Measurements from ENCODE around the gene PCNX3.

- TF ChIP-seq MAZ (IDR thresholded peaks at IDR 0.05; ENCODE audit: borderline replicate concordance, low read depth, low read length) (no peak), RAD21 (IDR thresholded peaks at IDR 0.05; ENCODE audit: low read length) (no peak), SMC3 (IDR thresholded peaks at IDR 0.05; ENCODE audit: low read depth, low read length) (no peak), CEBPB (IDR thresholded peaks at IDR 0.05; ENCODE audit: low read depth, low read length) (no peak), POLR2A (IDR thresholded peaks at IDR 0.05; ENCODE audit: low read depth, low read length) (no peak), BHLHE40 (IDR thresholded peaks at IDR 0.05; ENCODE audit: low read depth, low read length) (no peak), RCOR1 (IDR thresholded peaks at IDR 0.05; ENCODE audit: insufficient replicate concordance, low read length) (no peak), NFE2L2 (IDR thresholded peaks at IDR 0.05; ENCODE audit: low read depth, low read length) (no peak)
- TF ChIP-seq, protein P1, sequence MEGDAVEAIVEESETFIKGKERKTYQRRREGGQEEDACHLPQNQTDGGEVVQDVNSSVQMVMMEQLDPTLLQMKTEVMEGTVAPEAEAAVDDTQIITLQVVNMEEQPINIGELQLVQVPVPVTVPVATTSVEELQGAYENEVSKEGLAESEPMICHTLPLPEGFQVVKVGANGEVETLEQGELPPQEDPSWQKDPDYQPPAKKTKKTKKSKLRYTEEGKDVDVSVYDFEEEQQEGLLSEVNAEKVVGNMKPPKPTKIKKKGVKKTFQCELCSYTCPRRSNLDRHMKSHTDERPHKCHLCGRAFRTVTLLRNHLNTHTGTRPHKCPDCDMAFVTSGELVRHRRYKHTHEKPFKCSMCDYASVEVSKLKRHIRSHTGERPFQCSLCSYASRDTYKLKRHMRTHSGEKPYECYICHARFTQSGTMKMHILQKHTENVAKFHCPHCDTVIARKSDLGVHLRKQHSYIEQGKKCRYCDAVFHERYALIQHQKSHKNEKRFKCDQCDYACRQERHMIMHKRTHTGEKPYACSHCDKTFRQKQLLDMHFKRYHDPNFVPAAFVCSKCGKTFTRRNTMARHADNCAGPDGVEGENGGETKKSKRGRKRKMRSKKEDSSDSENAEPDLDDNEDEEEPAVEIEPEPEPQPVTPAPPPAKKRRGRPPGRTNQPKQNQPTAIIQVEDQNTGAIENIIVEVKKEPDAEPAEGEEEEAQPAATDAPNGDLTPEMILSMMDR (conservative IDR thresholded peaks at IDR 0.05; ENCODE audit: low read depth, low read length), result no peak
Measured at GRCh38 chr11:65580031-65580692, 35.4 kb upstream of the PCNX3 start.
